ENCODE results near the gene ZNF708. TPM values are rescaled to one million over a fixed set of nuclear protein-coding genes. Genes with fewer than 3 reads are reported as not detected.
"Not testable (repeated sequence)": the region's sequence is repeated elsewhere in the genome, so short reads cannot be mapped to it uniquely, and the experiment has no call there.

Gene ZNF708
- total RNA-seq, 3 donors from 2014 or later = 7.6 to 11.1 (median 7.9) TPM

DNA sequence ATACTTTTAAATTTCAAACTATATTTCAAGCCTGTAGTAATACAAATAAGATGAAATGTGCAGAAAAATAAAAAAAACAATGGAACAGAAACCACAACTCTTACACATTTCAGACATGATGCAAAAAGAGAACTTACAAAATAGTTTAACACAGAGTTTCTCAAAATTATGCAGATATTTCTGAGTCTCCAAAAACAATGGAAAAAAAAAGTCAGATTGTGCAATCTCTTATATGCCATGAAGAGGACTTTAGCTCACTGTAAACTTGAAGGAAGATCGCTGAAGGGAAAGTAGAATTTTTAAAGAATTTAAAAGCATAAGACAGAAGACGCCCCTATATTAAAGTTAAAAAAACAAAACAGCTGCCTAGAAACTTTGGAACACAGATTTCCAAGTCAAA, 20.4 kb downstream of the ZNF708 start:
- Mint-ChIP-seq H3K4me1 (ENCODE audit: low read depth) (peaks cover 19% of the 10 kb centered on the region), H3K27me3 (ENCODE audit: low read depth) (no peaks in the 10 kb centered on the region), H3K9me3 (no peaks in the 10 kb centered on the region), H3K36me3 (ENCODE audit: insufficient read depth) (peaks cover 52% of the 10 kb centered on the region), H3K4me3 (no peak overlapping the region)
- ATAC-seq = no peak
- DNase-seq = no peak

DNA sequence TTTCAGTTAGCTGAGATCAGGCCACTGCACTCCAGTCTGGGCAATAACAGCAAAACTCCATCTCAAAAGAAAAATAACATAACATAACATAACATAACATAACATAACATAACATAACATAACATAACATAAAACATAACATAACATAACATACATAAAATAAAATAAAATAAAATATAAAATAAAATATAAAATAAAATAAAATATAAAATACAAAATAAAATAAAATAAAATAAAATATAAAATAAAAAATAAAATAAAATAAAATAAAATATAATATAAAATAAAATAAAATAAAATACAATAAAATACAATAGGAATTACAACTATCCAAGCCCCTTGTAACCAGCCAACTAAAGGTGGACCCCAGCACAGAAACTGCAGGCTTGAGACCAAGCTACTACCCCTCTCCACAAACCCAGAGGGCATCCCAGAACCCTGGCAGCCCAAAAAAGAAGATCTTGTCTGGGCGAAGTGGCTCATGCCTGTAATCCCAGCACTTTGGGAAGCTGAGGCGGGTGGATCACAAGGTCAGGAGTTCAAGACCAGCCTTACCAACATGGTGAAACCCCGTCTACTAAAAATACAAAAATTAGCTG, 22.2 kb downstream of the ZNF708 start:
- DNase-seq; ATAC-seq; H3K4me1 Mint-ChIP-seq (ENCODE audit: low read depth); H3K9me3 Mint-ChIP-seq; H3K4me3 Mint-ChIP-seq; H3K27me3 Mint-ChIP-seq (ENCODE audit: low read depth): not testable (repeated sequence)
- peaks cover 49% of the 10 kb centered on the region for H3K36me3 Mint-ChIP-seq (ENCODE audit: insufficient read depth)

DNA sequence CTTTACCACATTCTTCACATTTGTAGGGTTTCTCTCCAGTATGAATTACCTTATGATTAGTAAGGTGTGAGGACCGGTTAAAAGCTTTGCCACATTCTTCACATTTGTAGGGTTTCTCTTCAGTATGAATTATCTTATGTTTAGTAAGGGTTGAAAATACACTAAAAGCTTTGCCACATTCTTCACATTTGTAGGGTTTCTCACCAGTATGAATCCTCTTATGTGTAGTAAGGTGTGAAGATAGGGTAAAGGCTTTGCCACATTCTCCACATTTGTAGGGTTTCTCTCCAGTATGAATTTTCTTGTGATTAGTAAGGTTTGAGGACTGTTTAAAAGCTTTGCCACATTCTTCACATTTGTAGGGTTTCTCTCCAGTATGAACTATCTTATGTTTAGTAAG, 35.4 kb downstream of the ZNF708 start:
- not testable (repeated sequence) for H3K4me3 Mint-ChIP-seq; H3K4me1 Mint-ChIP-seq (ENCODE audit: low read depth); ATAC-seq; H3K27me3 Mint-ChIP-seq (ENCODE audit: low read depth); DNase-seq
- peaks cover 54% of the 10 kb centered on the region for H3K36me3 Mint-ChIP-seq (ENCODE audit: insufficient read depth)
- peaks cover 40% of the 10 kb centered on the region for H3K9me3 Mint-ChIP-seq

DNA sequence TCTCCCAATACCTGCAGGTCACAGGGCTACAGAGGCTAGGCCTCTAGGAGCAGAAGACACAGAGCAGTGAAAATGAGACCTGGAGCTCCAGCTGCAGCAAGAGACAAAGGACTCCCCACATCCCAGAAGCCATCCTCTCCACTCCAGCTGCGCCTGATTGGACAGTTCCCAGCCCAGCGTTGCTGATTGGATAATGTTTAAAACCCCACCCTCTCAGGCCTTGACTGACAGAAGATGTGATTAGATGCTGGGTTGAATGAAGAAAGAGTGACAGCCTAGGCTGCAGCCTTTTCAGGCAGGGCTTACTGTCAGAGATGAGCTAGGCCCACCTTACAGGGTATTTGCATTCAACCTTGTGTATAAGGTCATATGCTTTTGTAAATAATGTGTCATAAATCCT, 59.4 kb downstream of the ZNF708 start:
- ATAC-seq (no peak), DNase-seq (no peak)
- Mint-ChIP-seq H3K4me3 (no peak overlapping the region), H3K36me3 (ENCODE audit: insufficient read depth) (peaks cover 9% of the 10 kb centered on the region), H3K4me1 (ENCODE audit: low read depth) (no peaks in the 10 kb centered on the region), H3K9me3 (peaks cover 42% of the 10 kb centered on the region), H3K27me3 (ENCODE audit: low read depth) (no peaks in the 10 kb centered on the region)

DNA sequence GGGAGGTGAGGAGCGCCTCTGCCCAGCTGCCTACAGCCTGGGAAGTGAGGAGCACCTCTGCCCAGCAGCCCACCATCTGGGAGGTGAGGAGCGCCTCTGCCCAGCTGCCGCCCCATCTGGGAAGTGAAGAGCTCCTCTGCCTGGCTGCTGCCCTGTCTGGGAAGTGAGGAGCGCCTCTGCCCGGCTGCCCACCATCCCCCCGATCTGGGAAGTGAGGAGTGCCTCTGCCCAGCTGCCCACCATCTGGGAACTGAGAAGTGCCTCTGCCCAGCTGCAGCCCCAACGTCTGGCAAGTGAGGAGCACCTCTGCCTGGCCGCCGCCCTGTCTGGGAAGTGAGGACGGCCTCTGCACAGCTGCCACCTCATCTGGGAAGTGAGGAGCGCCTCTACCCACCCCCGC, 64.3 kb downstream of the ZNF708 start:
- no peaks in the 10 kb centered on the region for H3K4me1 Mint-ChIP-seq (ENCODE audit: low read depth)
- peaks cover 17% of the 10 kb centered on the region for H3K9me3 Mint-ChIP-seq
- H3K27me3 Mint-ChIP-seq (ENCODE audit: low read depth) = peaks cover 1% of the 10 kb centered on the region
- H3K36me3 Mint-ChIP-seq (ENCODE audit: insufficient read depth) = peaks cover 1% of the 10 kb centered on the region
- no peak overlapping the region for H3K4me3 Mint-ChIP-seq
- no peak for DNase-seq
- ATAC-seq = no peak

DNA sequence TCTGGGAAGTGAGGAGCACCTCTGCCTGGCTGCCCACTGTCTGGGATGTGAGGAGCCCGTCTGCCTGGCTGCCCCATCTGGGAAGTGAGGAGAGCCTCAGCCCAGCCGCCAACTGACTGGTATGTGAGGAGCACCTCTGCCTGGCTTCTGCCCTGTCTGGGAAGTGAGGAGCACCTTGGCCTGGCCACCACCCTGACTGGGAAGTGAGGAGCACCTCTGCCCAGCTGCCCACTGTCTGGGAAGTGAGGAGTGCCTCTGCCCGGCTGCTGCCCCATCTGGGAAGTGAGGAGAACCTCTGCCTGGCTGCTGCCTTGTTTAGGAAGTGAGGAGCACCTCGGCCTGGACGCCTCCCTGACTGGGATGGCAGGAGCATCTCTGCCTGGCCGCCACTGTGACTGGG, 64.8 kb downstream of the ZNF708 start:
- DNase-seq (no peak), ATAC-seq (no peak)
- H3K9me3 Mint-ChIP-seq = peaks cover 17% of the 10 kb centered on the region
- H3K27me3 Mint-ChIP-seq (ENCODE audit: low read depth) = peaks cover 1% of the 10 kb centered on the region
- no peaks in the 10 kb centered on the region for H3K4me1 Mint-ChIP-seq (ENCODE audit: low read depth)
- peaks cover 1% of the 10 kb centered on the region for H3K36me3 Mint-ChIP-seq (ENCODE audit: insufficient read depth)
- no peak overlapping the region for H3K4me3 Mint-ChIP-seq

DNA sequence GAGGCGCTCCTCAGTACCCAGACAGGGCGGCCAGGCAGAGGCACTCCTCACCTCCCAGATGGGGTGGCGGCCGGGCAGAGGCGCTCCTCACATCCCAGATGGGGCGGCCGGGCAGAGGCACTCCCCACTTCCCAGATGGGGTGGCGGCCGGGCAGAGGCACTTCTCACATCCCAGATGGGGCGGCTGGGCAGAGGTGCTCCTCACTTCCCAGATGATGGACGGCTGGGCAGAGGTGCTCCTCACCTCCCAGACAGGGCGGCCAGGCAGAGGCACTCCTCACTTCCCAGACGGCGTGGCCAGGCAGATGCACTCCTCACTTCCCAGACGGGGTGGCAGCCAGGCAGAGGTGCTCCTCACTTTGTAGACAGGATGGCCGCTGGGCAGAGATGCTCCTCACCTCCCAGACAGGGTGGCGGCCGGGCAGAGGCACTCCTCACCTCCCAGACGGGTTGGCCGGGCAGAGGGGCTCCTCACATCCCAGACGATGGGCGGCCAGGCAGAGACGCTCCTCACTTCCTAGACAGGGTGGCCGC, 68.3 kb downstream of the ZNF708 start:
- ATAC-seq; H3K9me3 Mint-ChIP-seq; H3K4me1 Mint-ChIP-seq (ENCODE audit: low read depth); H3K27me3 Mint-ChIP-seq (ENCODE audit: low read depth); DNase-seq; H3K4me3 Mint-ChIP-seq; H3K36me3 Mint-ChIP-seq (ENCODE audit: insufficient read depth): not testable (repeated sequence)

DNA sequence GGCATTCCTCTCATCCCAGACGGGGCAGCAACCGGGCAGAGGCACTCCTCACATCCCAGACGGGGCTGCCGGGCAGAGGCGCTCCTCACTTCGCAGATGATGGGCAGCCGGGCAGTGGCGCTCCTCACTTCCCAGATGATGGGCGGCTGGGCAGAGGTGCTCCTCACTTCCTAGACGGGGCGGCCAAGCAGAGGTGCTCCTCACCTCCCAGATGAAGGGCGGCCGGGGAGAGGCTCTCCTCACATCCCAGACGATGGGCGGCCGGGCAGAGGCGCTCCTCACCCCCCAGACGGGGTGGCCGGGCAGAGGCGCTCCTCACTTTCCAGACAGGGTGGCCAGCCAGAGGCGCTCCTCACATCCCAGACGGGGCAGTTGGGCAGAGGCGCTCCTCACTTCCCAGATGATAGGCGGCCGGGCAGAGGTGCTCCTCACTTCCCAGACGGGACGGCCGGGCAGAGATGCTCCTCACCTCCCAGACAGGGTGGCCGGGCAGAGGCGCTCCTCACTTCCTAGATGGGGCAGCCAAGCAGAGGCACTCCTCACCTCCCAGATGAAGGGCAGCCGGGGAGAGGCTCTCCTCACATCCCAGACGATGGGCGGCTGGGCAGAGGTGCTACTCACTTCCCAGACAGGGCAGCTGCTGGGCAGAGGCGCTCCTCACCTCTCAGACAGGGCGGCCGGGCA, 68.9 kb downstream of the ZNF708 start:
- ATAC-seq = no peak
- Mint-ChIP-seq H3K9me3 (peaks cover 9% of the 10 kb centered on the region), H3K27me3 (ENCODE audit: low read depth) (peaks cover 1% of the 10 kb centered on the region), H3K36me3 (ENCODE audit: insufficient read depth) (no peaks in the 10 kb centered on the region), H3K4me3 (no peak overlapping the region), H3K4me1 (ENCODE audit: low read depth) (no peaks in the 10 kb centered on the region)
- DNase-seq = no peak

DNA sequence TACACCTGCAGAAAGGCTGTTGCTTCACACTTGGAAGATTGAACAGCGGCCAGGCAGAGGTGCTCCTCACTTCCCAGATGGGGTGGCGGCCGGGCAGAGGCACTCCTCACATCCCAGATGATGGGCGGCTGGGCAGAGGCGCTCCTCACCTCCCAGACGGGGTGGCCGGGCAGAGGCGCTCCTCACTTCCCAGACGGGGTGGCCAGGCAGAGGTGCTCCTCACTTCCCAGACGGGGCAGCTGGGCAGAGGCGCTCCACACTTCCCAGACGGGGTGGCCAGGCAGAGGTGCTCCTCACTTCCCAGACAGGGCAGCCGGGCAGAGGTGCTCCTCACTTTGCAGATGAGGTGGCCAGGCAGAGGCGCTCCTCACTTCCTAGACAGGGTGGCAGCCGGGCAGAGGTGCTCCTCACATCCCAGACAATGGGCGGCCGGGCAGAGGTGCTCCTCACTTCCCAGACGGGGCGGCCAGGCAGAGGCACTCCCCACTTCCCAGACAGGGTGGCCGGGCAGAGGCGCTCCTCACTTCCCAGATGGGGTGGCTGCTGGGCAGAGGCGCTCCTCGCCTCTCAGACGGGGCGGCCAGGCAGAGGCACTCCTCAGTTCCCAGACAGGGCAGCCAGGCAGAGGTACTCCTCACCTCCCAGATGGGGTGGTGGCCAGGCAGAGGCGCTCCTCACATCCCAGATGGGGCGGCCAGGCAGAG, 69.6 kb downstream of the ZNF708 start:
- not testable (repeated sequence) for H3K4me3 Mint-ChIP-seq; ATAC-seq; DNase-seq; H3K36me3 Mint-ChIP-seq (ENCODE audit: insufficient read depth); H3K27me3 Mint-ChIP-seq (ENCODE audit: low read depth); H3K4me1 Mint-ChIP-seq (ENCODE audit: low read depth); H3K9me3 Mint-ChIP-seq

DNA sequence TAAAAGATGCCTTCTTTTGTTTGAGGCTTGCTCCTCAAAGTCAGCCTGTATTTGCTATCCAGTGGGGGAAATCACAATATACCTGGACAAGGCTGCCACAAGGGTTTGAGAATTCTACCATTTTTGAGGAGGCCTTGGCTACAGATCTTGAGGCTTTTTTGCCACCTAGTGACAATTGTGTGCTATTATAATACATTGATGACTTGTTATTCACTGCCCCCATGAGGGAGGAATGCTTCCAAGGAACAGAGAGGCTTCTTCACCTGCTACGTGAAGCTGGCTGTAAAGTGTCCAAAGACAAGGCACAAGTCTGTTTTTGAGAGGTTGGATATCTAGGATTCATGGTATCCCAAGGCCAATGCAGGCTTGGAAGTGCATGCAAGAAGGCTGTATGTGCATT, 72.5 kb downstream of the ZNF708 start:
- no peaks in the 10 kb centered on the region for H3K4me1 Mint-ChIP-seq (ENCODE audit: low read depth)
- no peaks in the 10 kb centered on the region for H3K27me3 Mint-ChIP-seq (ENCODE audit: low read depth)
- ATAC-seq = no peak
- peaks cover 4% of the 10 kb centered on the region for H3K9me3 Mint-ChIP-seq
- H3K36me3 Mint-ChIP-seq (ENCODE audit: insufficient read depth) = no peaks in the 10 kb centered on the region
- no peak overlapping the region for H3K4me3 Mint-ChIP-seq
- DNase-seq = no peak

Other genes with a start within 250 kb of the ZNF708 start
- 10 to 100 TPM in 1 of 3 donors, 1 to 10 TPM in 2; 6.9 to 10.8 (median 8.3) TPM for gene ZNF714, start 247.2 kb downstream of the ZNF708 start, total RNA-seq
- 10 to 100 TPM in 1 of 3 donors, 1 to 10 TPM in 2; 9.0 to 10.4 (median 9.8) TPM for gene ZNF431, start 187.4 kb downstream of the ZNF708 start, total RNA-seq
- gene ZNF738, start 29.6 kb upstream of the ZNF708 start, total RNA-seq = 1 to 10 TPM; 6.9 to 9.2 (median 7.1) TPM
- 10 to 100 TPM in 1 of 3 donors, 1 to 10 TPM in 2; 9.7 to 11.3 (median 10.0) TPM for gene ZNF493, start 67.7 kb upstream of the ZNF708 start, total RNA-seq
- gene ZNF429, start 176.2 kb upstream of the ZNF708 start, total RNA-seq = 1 to 10 TPM; 5.1 to 5.9 (median 5.4) TPM